Ureter (tissue), 1 donor: ENCODE results near the gene OTULIN. TPM values are rescaled to one million over a fixed set of nuclear protein-coding genes. Genes with fewer than 3 reads are reported as not detected.

Experiments
- DNase-seq: peaks from one replicate; pipeline ENCODE4 v3.0.0-alpha.2; 2020; ENCODE audit warnings: low spot score
- total RNA-seq: library from RNA; stranded (reverse); gene quantifications from one replicate; pipeline ENCODE4 v1.2.4, GENCODE V29; 2023
- donor health status: DM: yes; HTN: yes; CAD: no.

The OTULIN gene
- total RNA-seq, 1 donor from 2014 or later: 35.1 TPM

DNA sequence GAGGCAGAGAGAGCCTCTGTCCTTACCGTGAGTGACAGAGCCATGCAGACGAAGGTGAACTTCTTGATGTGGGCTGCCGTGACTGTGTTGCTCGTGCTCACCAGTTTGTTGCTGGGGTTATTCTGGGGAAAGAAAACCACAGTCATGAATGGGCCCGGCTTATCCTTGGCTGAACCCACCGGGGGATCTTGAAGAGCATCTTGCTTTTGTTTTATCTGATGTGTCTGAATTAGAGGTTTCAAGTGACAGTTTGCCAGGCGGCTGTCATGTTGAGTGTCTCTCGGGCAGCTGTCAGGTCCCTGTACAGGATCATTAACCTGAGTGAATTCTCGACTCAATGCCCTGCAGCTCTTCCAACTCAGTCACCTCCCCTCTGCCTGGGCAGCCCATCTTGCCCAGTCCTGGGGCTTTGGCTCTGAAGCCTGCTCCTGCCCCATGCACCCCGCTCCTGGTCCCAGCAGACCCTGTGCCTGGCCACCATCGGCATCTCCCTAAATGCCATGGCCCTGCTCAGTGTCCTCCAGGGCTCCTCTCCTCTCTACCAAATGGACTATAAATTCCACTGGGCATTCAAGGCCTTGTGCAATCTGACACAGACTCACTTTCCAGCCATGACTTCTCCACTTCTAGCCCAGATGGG, 77.4 kb downstream of the OTULIN start:
- no peak for DNase-seq

DNA sequence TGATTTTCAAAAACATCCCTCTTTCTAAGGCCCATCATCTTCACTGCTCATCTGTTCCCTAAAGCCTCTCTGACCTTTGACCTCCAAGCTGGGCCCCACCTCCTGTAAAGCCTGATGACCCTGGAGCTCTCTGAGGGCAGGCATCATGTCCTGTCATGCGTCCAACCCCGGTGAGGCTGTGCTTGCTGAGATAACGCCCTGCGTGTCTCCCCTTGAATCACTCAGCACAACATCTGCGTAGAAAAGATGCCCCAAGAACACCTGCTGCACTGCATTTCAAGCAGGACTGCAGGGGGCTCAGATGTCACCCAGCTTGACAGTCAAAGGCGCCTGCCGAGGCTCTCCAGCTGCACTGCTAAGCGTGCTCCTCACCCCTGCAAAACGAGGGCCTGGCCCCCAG, 78.0 kb downstream of the OTULIN start:
- DNase-seq: no peak

DNA sequence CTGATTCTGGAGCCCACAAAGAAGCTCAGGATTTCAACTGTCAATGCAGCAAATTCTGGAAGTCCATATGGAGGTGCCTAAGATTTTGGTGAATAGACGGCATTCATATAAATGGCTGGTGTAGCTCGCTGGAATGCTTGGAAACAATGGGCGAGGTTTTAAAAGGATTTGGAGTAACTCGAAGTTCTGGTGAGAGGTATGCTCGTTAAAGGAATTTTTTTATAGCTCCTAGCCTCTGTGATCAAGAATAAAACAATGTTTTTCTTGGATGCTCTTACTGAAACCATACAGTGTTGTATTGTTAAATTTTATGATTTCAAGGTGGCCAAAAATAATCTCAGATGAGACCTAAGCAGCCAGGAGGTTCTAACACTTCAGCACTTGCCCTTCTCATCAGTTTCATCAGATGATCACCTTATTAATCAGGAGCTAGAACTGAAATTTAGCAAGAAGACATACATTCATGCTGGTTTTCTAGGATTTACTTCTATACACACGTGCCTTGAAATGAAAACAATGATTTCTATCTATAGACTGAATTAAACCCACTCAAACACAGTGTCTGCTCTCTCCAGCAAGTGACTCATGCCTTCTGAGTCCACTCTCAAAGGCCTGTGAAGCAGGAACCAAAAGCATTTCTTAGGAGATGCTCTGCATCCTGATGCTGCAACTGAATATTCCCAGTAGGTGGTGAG, 79.2 kb downstream of the OTULIN start:
- no peak for DNase-seq

DNA sequence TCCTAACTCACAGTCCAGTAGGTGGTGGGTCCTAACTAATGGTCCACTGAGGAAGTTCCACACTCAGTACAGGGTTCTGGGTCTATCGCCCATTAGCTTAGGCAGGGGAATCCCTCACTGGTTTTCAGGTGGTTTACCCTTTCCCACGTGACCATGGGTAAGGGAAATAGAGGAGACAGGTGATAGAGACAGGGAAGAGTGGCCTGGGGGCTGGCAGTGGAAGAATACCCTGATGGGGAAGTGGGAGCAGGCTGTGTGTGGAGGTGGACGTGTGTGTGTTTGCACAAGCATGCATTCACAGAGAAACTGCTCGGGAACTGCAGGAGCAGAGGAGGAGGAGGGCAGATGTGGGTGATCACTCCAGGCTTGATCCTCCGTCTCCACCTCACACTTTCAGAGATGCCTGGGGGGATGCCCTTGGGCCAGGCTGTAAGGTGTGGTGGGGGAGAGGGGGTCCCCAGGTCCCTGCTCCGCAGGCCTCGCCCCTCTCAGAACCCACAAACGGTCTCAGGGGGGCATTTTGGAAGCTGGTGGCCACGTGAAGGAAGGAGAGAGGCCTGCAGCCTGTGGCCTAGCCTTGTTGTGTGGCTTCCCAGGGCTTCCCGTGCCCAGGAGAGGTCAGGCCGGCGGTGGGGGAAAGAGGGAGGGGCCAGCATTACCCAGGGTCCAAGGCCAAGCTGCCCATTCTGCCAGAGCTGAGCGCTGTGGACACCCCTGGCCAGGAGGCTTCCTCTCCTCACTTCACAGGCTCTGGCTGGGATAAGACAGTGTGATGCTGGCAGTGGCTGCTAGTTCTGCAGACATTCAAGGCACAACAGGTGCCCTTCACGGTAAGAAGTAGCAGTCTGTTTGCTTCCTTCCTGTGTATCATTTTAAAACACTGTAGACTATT, 80.0 kb downstream of the OTULIN start:
- DNase-seq: no peak

DNA sequence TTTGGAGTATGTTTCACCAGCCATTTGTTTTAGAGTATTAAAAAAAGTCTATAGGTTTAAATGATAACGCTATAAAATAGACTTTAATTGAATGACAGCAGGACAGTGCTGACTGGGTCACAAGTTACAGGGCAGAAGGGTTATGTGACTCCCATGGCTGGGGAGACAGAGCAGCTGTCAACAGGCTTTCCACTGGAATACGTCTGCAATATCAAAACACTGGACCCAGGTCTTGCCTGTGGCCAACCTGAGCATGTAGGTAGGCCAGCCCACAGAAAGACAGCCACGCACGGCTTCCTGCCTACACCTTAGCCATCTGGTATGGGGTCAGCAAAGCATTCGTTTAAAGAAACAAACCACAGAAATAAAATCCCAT, 80.7 kb downstream of the OTULIN start:
- DNase-seq: no peak

DNA sequence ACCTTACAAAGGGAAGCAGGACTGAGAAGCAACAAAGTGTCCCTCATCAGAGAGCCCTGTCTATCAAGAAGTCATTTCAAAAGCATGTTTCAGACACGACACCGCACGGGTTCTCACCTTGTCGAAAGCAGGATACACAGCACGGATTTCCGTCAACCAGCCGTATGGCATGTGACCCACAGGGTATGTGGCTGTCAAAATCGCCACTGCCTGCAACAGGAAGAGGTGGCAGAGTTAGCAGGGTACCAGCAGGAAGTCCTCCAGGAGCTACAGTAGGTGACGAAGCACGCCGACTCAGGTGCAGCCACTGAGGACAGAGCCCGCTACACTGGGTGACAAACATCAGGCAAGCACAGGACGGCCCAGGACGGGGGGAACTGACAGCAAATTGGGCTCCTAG, 81.2 kb downstream of the OTULIN start:
- DNase-seq: no peak

DNA sequence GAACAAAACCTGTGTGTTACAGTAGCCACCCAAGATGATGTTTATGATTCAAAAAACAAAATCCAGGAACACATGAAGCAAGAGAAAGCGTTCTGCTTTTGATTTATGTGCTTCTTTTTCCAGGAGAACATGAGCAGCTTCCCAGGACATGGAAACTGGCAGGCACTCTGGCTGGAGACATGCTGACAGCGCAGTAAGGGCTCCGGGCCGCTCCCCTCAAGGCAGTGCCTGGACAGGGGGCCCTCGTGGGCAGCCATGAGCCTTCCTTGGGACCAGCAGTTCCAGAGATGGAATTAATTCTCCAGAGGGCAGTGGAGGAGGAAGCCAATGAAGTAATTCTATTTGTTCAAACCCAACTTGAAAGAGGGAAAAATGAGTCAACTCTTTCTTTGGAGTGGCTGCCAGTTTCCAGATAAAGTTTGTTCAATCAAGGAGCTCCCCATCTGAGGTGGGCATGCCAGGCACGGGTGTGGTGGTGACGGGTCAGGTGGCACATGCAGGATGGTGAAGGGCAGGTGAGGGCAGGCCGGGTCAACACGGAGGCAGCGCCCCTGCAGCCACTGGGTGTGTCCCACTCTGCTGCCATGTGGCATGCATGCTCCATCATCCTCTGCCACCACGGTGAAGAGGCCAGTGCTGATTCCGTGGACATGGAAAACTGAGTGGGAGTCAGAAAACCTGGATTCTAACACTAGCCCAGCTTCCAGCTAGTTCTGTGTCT, 83.8 kb downstream of the OTULIN start:
- DNase-seq: no peak

Other genes with a start within 250 kb of the OTULIN start
- 18.9 TPM for gene OTULINL, start 82.9 kb upstream of the OTULIN start, total RNA-seq
- gene ANKH, start 207.1 kb downstream of the OTULIN start, total RNA-seq: 48.9 TPM